Prostate gland (tissue), 2 donors: ENCODE data around the gene SLC34A1.

ENCODE experiments used
- POLR2A ChIP-seq: fragments of 450-650 bp; IDR thresholded peaks from one replicate; pipeline ENCODE4 v1.6.1; 2016; ENCODE audit warnings: antibody characterized with exemption, mild to moderate bottlenecking
- POLR2AphosphoS5 ChIP-seq: sonication (generic); formaldehyde crosslinking; IDR thresholded peaks from one replicate; pipeline ENCODE4 v1.6.1; 2017; ENCODE audit warnings: antibody characterized with exemption
- TF ChIP-seq, protein P1 (sequence below), 4 experiments: fragments of 200-600 bp in 2 of 4; fragments of 450-650 bp in 2 of 4; sonication (generic) in 2 of 4; IDR thresholded peaks; 1 replicate in 3 of 4; 2 replicates in 1 of 4; pipeline ENCODE4 v1.5.1; 2016 to 2019; ENCODE audit warnings: antibody characterized with exemption in 4 of 4, mild to moderate bottlenecking in 2 of 4, moderate library complexity in 2 of 4

DNA sequence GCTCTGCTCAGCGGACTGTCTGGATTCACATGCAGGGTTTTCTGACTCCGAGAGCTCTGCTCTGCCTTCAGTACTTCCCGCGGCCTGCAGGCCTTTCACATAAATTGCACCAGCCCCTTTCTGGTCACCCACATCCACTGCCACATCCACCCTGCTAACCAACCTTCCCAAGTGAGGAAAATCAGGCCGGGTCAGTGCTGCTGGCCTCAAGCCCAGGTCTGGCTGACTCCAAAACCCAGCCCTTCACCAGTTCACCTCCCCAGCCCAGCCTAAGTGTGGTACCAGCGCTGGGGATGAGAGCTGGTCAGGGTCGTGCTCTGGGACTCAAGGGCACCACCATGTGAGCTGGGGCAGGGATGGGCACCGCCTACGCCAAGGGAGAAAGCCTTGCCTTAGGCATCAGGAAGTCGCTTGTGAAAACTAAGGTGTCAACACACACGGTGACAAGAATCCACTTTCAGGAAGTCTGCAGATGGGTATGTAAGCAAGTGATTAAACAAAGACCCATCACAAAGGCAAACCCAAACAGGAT, 45.1 kb upstream of the SLC34A1 start:
- TF ChIP-seq POLR2AphosphoS5 (no peak), POLR2A (no peak)
- TF ChIP-seq, protein P1, sequence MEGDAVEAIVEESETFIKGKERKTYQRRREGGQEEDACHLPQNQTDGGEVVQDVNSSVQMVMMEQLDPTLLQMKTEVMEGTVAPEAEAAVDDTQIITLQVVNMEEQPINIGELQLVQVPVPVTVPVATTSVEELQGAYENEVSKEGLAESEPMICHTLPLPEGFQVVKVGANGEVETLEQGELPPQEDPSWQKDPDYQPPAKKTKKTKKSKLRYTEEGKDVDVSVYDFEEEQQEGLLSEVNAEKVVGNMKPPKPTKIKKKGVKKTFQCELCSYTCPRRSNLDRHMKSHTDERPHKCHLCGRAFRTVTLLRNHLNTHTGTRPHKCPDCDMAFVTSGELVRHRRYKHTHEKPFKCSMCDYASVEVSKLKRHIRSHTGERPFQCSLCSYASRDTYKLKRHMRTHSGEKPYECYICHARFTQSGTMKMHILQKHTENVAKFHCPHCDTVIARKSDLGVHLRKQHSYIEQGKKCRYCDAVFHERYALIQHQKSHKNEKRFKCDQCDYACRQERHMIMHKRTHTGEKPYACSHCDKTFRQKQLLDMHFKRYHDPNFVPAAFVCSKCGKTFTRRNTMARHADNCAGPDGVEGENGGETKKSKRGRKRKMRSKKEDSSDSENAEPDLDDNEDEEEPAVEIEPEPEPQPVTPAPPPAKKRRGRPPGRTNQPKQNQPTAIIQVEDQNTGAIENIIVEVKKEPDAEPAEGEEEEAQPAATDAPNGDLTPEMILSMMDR (IDR thresholded peaks at IDR 0.05): no peak
